Measurements from ENCODE around the gene PKN1.

Gene PKN1

DNA sequence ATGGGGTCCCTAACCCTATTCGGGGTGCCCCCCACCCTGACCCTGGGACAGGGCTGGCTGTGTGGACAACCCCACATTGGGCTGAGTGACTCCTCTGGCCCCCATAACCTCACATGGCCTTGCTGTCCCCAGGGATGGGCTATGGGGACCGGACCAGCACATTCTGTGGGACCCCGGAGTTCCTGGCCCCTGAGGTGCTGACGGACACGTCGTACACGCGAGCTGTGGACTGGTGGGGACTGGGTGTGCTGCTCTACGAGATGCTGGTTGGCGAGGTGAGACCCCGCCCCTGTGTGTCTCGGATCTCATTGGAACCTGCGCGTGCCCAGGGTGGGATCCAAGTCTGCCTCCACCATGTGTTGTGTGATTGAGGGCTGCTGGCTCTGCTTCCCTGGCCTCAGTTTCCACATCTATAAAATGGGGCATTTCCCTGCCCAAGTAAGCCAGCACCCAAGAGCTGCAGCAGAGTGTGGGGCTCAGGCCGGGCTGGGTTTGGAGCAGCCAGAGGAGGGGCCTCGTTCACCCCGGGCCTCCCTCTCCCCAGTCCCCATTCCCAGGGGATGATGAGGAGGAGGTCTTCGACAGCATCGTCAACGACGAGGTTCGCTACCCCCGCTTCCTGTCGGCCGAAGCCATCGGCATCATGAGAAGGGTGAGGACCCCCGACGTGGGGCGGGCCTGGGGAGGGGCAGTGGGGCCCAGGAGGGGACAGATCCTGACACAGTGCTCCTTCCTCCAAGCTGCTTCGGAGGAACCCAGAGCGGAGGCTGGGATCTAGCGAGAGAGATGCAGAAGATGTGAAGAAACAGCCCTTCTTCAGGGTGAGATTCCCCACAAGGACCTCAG is 37.1 kb downstream of the PKN1 start:
- no peak for DNase-seq

DNA sequence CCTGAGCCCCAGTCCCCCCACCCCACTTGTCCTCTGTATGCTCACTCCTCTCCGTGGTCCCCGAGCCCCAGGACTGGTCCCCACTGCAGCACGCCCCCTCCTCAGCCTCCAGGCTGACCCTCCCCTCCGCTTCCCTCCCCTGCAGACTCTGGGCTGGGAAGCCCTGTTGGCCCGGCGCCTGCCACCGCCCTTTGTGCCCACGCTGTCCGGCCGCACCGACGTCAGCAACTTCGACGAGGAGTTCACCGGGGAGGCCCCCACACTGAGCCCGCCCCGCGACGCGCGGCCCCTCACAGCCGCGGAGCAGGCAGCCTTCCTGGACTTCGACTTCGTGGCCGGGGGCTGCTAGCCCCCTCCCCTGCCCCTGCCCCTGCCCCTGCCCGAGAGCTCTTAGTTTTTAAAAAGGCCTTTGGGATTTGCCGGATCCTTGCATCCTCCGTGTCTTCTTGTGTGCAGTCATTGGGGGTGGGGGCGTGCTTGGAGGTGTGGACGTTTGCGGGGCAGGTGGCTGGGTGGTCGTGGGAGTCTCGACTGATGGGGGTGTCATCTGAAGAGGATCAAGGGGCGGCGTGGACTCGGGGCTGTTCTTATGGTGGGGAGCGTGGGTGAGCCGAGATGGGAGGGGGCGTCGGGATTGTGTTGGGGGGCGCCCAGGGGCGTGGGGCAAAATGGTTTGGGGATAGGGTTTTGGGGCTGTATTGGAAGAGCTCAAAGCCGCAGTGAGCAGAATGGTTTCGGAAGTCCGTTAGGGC is 38.5 kb downstream of the PKN1 start:
- DNase-seq: no peak

DNA sequence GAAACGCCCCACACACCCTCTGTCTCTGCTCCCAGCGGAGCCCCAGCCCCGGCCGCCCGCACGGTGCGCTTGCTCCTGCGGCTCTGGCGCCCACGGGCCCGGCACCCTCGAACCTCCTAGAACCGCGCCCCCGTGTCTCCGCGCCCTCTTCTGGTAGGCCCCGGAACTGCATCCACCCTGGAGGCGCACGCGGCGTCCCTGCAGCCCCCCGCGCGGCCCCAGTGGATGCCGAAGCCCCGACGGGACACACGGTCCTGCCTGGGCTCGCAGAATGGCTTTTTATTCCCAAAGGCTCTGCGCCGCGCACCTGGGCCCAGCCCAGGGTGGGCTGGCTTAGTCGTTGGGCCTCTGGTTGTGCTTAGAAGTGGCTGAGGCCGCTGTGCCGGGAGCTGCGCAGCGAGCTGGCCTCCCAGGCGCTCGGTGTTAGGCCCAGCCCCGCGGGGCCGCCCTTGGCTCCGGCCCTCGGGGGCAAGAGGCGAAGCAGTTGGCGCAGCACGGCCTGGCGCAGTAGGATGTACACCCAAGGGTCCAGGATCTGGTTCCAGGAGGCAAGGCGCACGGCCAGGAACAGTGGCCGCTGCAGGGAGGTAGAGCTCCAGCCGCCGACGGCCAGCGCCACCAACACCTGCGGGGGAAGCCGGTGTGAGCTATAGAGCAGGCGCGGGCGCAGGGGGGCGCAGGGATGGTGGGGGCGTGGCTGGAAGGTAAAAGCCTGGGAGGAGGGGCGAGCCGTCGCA is 39.3 kb downstream of the PKN1 start:
- peak; percentile 98 for DNase-seq

DNA sequence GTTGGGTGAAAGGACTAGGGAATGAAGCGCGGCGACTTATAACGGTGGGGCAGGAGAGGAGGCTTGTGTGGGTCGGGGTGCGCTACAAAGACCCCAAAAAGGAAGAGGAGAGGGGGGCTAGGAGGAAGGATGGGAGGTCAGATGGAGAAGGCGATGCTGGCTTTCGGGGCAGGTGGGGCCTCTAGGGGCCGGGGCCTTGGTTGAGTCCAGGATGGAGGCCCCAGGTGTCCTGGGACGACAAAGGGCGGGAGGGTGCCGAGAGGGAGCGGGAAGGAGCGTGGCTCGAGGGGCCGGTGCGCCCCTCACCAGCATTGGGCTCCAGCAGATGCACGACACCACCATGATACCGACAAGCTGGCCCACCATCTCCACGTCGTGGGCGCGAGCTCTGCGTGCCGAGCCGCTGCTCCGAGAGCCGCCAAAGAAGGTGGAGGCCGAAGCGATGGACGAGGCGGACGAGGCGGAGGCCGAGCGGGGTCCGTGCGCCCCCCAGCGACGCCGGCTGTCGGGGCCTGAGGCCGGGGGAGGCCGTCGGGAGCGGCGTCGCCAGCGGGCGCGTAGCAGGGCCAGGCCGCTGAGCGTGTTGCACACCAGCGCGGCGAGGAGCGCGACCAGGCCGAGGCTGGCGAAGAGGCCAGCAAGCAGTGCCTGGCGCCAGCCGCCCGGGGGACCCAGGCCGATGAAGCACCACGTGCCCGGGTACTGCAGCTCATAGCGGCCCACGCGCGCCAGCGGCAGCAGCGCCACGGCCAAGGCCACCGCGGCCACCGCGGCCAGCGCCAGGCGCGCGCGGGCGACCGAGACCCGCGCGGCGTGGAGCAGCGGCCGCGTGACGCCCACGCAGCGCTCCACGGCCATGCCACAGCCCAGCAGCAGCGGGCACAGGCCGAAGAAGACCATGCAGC is 40.2 kb downstream of the PKN1 start:
- peak; percentile 61 for DNase-seq

DNA sequence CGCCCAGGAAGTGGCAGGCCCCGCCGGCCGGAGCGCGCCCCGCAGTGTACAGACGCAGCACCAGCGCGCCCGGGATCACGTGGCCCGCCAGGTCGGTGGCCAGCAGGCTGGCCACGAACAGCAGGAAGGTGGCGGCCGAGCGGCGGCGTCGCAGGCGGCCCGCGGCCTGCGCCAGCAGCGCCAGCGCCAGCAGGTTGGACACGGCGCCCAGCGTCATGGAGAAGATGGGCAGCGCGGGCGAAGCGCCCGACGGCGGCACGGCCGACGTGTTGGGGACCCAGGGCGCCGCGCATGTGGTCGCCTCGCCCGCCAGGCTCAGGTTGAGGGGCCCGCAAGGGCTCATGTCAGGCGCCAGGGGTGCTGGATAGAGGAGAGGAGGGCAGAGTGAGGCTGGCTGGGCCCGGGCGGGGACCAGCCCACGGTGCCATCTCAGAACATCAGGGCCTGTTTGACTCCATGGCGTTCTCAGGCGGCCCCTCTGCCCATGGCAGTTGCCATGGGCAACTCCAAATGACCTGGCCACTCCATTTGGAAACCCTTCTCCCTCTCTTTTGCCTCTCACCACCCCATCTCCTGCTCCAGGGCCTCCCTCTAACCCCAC is 41.0 kb downstream of the PKN1 start:
- DNase-seq: no peak

DNA sequence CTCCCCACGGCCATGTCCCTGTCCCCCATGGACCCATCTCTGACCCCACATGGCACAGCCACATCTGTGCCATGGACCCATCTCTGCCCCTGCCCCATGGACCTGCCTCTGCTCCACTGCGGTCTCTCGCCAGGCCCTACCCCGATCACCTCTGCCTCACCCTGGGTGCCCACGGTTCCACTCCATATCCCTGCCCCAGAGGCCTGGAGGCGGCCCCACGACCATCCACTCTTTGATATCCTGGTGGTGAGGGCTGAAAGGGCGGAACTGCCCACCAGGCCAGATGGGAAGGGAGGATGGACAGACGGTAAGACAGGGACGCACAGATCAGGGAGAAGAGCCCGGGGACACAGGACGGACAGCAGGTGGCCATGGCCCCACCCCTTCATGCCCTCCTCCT is 41.7 kb downstream of the PKN1 start:
- DNase-seq: peak; percentile 66

DNA sequence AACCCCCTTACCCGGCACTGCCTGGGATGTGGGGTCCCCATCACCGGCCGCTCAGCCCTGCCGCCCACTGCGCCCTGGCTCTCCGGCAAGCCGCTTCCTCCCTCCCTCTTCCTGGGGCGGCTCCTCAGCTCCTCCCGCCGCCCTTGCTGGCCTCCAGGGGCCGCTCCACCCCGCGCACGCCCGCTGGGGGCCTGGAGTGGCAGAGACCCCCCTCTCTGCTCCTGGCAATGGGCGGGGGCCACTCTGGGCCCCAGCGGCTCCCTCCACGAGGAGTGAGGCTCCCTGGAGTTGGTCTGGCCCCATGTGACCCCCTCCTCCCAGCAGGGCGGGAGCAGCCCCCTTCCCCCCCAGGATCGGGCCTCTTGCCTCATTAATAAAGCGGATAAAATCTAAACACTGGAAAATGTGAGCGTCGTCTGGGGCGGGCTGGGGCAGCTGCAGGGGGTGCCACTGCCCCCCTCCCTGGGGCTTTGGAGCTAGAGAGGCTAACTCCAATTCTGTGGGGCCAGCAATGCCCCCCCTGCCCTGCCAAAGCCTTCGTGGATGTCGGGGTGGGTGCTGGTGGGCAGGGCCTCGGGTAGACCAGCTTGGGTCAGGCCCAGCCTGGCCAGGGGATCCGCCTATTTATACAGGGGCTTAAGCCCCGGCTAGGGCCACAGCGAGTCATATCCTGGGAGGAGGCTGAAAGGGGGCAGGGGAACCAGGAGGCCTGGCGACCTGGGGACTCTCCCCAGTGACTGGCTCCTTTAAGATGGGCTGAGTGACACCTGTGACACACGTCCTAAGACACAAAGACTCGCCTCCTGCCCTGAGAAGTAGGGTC is 42.4 kb downstream of the PKN1 start, which contains the start of gene PTGER1:
Gene PTGER1 (minus strand): TSS at position 104 of the 823 bp plus-strand sequence. CDS start 1,034 bp downstream, outside the sequence.
- peak; percentile 68 for DNase-seq

DNA sequence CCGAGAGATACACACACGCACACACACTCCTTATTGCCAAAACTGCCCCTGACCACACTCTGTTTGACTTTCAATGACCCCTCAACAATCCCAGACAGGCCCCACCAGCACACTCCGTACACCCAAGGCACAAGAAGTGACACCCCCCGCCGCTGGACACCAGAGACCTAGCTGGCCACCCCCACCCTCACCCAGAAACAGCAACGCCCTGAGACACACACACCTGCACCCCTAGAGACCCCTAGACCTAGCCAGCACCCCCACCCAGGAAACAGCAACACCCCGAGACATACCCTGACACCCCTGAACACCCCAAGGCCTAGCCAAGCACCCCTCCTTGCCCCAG is 43.2 kb downstream of the PKN1 start:
- DNase-seq: no peak

DNA sequence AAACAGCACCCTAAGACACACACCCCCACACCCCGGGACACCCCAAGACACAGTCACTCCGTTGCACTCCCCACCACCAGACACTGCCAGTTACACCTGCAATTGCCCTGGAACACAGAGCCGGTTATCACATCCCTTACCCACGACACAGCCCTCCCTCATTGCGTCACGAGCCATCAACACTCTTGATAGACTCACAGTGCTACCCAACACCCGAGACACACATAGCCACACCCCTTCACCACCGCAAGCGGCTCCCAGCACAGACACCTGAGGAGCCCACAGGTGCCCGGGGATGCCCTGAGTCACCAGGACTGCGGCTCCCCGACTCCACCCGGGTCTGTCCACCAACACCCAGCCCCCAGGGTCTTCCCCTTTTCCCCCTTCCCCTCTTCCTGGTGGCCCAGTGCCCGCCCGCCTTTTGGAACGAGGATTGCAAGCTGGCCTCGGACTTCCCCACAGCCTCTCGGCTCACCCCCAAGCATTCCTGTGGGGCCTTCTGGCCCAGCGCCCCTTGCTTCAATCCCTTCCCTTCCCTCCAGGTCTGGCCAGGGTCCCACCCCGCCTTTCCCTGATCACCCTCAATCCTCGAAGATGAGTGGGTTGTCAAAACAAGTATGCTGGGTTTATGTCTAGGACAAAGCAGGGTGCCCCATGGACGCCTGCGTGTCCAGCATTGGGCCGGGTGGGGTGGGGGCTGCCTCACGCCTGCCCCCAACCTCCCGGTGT is 43.7 kb downstream of the PKN1 start:
- no peak for DNase-seq

DNA sequence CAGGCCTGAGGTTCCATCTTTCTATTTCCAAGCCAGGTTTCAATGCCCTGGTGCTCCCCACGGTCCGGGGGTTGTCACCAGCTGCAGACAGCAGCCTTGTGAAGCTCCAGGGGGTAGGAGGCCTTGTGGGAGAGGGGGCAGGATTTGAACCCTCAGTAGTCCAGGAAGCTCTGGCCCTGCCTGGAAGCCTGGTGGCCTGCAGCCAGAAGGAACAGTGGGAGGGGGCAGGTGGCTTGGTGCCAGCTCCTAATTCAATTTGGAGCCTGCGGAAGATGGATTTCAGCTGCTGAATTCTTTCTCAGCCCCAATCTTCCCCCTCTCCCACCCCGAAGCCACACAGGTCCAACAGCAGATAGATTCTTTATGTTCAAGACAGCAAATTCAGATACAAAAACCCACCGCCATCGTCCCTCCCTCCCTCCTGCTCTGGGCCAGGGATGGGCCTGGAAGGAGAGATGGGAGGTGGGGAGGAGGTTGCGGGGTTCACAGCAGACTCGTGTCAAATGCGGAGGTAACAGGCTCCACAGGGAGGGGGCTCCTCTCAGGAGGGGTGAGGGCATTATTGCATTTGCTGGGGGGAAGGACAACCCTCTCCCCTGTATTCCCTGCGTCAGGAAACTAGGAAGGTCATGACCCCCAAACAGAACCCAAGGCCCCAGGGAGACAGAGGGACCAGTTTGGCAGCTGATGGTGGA is 44.5 kb downstream of the PKN1 start:
- DNase-seq: no peak

DNA sequence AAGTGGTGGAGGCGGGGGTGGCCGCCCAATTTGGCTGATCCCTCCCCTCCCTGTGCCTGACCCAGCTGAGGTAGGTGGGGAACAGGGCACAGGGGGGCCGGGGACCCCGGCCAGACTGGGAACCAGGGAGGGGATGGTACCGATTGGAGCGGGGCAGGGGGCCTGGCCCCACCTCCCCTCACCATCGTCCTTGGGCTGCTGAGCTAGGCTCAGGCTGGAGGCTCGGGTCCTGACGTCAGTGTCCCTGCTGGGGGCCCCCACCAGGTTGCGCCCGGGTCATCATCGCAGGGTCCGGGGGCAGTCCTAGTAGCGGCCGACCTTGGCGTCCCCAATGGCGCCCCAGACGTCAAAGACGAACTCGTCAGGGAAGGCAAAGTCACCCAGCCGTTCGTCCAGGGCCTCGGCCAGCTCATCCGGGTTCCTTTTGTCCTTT is 45.0 kb downstream of the PKN1 start:
- DNase-seq: no peak

DNA sequence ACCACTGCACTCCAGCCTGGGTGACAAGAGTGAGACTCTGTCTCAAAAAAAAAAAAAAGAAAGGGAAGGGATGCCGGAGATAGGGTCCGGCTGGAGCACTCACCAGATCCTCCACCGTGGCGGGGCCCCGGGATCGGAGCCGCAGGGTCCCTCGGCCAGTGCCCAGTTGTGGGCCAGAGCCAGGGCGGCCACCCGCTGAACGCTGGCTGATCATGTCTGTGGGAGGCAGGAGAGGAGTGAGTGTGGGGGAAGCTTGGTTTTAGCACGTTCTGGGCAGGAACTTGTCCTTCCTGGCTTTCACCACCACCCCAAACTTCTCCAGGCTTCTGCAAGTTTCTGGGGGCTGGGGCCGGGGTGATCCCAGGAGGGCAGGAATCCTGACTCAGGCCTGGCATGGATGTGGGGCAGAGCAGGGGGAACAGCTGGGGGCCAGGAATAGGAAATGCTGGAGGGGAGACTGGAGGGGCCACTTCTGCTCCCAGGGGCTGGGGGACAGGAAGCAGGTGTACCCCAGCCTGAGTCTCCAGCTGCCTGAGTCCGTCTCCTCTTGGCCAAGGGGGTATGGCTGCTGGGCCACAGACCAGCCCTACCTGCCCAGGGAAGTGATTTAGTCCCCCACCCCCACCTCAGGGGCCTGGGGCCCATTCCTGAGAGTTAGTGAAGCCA is 46.3 kb downstream of the PKN1 start:
- no peak for DNase-seq

DNA sequence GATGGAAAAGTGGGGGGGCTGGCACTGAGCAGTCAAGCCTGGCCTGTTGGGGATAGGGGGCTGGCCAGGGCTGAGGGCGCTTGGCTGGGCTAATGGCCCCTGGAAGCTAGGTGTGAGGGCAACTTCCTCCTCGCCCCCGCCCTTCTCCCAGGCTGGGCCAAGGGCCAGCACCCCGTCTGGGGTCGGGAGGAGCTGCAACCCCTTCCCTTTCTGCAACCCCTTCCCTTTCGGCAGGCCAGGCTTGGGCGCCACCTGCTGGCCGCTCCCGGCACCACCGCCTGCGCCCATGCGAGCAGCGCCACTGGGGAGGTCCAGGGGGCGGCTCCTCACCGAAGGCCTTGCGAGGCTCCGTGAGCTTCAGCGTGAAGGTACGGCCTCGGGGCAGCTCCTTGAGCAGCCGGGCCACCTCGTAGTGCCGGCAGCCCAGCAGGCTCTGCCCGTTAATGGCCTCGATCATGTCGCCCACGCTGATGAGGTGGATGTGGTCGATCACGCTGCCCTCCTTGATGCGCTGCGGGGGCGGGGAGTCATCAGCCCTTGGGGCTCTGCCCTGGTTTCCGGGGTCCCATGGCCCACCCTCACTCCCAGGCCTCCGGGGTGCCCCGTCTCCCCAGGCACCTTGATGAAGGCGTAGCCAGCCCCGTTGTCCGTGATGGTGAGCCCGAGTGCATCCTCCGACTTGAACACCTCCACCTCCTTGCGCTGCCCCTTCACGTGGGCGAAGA is 47.0 kb downstream of the PKN1 start:
- peak; percentile 91 for DNase-seq

DNA sequence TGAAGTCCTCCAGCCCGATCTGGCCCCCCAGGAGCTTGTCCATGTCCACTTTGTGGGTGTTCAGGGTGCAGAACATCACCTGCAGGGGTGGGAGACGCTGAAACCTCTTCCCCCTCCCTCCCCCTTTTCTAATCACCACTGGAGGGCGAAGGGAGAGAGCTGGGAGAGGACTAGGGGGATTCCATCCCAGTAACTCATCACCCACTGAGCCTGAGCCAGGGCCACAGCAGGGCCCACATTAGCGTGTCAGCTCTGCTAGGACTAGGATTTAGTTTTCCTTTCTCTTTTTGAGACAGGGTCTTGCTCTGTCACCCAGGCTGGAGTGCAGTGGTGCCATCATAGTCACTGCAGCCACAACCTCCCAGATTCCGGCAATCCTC is 47.6 kb downstream of the PKN1 start:
- no peak for DNase-seq

DNA sequence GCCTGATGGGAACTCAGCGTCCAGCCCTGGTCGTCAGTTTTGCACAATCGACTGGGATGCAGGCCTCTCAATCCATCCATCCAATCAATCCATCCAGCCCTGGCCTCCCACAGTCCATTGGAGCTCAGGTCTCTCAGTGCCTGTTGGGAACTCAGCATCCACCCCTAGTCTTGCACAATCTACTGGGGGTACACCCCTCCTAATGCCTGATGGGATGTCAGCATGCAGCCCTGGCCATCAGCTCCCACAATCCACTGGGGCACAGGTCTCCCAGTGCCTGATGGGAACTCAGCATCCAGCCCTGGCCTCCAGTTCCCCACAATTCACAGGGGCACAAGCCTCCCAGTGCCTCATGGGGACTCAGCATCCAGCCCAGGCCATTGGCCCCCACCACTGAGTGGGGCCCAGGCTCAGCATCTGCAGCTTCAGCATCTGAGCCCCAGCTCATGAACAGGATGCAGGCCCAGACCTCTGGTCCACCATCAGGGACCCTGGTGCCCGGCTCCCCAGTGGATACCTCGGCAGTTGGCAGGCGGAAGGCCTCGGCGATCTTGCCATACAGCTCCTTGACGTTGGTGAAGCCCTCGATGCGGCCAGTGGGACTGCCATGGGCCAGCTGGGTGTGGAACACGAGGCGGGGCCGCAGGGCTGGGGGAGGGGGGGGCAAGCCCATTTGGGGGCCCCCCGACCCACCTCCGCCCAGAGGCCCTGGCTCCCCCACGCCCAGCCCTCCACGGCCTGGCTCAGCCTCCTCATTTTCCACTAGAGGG is 49.3 kb downstream of the PKN1 start:
- DNase-seq: no peak

DNA sequence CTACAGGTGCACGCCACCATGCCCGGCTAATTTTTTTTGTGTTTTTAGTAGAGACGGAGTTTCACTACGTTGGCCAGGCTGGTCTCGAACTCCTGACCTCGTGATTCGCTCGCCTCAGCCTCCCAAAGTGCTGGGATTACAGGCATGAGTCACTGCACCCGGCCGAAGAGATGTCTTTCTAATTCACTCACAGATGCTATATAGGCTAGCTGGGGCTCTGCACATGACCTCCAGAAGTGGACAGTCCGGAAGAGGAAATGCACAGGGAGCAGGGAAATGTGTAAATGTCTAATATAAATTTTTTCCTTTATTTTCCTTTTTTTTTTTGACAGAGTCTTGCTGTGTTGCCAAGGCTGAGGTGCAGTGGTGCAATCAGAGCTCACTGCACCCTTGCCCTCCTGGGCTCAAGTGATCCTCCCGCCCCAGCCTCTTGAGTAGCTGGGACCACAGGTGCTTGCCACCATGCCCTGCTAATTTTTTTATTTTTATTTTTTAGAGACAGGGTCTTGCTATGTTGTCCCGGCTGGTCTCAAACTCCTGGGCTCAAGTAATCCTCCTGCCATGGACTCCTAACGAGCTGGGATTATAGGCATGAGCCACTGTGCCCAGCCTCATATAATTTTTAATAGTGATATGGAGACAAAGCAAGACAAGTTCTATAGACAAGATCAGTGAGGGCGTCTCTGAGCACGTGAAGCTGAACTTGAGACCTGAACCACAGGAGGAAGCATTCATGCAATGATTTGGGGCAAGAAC is 54.4 kb downstream of the PKN1 start:
- no peak for DNase-seq
